ENCODE measurements around the gene VMO1. TPM values are rescaled to one million over a fixed set of nuclear protein-coding genes. Genes with fewer than 3 reads are reported as not detected.

Gene VMO1
- total RNA-seq, 1 experiment from 2014 or later: 0.54 TPM

DNA sequence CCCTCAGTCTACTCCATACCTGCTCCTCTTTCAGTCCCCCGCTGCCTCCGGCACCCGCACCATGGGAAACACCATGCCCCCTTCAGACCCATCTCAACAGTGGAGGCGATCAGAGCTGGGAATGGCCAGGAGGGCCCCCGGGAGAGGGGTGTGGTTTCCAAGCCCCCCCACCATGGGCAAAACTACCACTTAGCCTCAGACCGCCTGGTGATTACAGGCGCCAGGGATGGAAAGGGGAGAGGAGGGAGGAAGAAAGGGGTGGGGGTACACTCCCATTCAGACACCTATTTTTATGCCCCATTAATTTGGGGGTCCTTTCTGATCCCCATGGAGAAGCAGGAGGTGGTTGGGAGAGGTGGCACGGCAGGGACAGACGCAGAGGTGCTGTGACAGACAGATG is 16.1 kb upstream of the VMO1 start, which contains the start of gene C17orf114:
TSS of gene C17orf114 (minus strand) at position 101 of the 400 bp plus-strand sequence.
- H3K27me3 ChIP-seq (replicated peaks; ENCODE audit: control insufficient read depth, insufficient read depth, low read length): no peaks in the 10 kb centered on the region
- H3K4me1 ChIP-seq: no peaks in the 10 kb centered on the region
- H3K4me3 ChIP-seq (ENCODE audit: low read depth, low read length): no peak within 1 kb of the TSS
- CTCF ChIA-PET: no interaction called here
- no peak for DNase-seq
- Mint-ChIP-seq H3K9me3 (ENCODE audit: unreplicated experiment) (no peaks in the 10 kb centered on the region), H3K4me3 (ENCODE audit: unreplicated experiment) (no peak within 1 kb of the TSS), H3K4me1 (ENCODE audit: low read depth, unreplicated experiment) (no peaks in the 10 kb centered on the region), H3K27ac (ENCODE audit: unreplicated experiment) (no peak within 1 kb of the TSS), H3K36me3 (ENCODE audit: insufficient read depth, unreplicated experiment) (peaks cover 9% of the 10 kb centered on the region), H3K27me3 (ENCODE audit: insufficient read depth, unreplicated experiment) (no peaks in the 10 kb centered on the region)
- no peaks in the 10 kb centered on the region for H3K9me3 ChIP-seq
- H3K36me3 ChIP-seq (ENCODE audit: control insufficient read depth, insufficient read depth, low read length): no peaks in the 10 kb centered on the region
- TF ChIP-seq, protein P1, sequence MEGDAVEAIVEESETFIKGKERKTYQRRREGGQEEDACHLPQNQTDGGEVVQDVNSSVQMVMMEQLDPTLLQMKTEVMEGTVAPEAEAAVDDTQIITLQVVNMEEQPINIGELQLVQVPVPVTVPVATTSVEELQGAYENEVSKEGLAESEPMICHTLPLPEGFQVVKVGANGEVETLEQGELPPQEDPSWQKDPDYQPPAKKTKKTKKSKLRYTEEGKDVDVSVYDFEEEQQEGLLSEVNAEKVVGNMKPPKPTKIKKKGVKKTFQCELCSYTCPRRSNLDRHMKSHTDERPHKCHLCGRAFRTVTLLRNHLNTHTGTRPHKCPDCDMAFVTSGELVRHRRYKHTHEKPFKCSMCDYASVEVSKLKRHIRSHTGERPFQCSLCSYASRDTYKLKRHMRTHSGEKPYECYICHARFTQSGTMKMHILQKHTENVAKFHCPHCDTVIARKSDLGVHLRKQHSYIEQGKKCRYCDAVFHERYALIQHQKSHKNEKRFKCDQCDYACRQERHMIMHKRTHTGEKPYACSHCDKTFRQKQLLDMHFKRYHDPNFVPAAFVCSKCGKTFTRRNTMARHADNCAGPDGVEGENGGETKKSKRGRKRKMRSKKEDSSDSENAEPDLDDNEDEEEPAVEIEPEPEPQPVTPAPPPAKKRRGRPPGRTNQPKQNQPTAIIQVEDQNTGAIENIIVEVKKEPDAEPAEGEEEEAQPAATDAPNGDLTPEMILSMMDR (IDR thresholded peaks at IDR 0.05; ENCODE audit: insufficient read depth in 1 of 2, low read depth in 1 of 2, low read length in 1 of 2, severe bottlenecking in 1 of 2, unreplicated experiment in 1 of 2): no peak
- intact Hi-C loops (cut with micrococcal nuclease; ENCODE audit: unreplicated experiment): no loop called here
- POLR2A ChIA-PET: no interaction called here
- no TSS peak for BruUV-seq (replicated peaks)

DNA sequence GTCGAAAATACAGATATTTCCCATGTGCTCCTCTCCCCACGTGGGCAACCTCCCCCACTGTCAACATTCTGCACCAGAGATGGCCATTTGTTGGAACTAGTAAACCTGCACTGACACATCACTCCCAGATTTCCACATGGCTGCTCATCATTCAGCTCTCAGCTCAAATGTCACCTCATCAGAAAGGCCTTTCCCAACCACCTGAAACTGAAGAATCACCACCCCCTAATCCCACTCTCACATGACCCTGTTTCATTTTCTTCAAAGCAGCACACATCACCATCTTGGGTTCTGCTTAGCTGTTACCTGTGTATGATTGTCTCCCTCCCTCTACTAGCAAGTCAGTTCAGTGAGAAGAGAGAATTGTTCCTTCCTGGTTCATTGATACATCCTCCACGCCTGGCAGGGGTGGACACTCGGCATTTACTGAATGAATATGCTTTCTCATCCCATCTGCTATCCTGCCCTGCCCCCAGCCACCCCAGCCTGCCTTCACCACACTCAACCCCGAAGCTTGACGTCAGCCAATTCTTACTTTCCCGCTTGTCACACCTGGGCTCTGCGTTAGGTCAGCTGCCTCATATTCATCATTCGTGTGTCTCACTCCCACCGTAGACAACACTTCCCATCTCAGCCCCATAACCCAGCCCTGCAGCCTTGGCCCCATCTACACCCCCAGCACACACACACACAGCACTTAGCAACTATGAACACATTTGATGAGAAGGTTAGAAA is 14.5 kb upstream of the VMO1 start:
- CTCF ChIA-PET: no interaction called here
- POLR2A ChIA-PET: no interaction called here

DNA sequence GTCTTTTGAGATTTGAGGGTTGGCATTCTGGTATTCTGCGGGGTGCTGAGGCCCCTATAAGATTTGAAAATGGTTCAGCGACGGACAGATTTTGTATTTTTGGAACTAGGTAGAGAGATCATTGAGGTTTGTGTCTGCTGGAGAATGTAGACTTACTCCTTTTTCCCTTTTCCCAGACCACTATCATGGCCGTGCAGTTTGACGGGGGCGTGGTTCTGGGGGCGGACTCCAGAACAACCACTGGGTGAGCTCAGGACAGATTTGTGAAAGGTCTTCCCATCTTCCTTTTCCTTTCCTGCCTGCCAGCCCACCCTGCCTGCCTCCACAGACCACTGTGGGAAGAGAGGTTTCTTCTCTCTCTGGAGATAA is 10.4 kb upstream of the VMO1 start:
- H3K27me3 ChIP-seq (replicated peaks; ENCODE audit: control insufficient read depth, insufficient read depth, low read length): no peaks in the 10 kb centered on the region

More for the DNA sequence above, 14.5 kb upstream of the VMO1 start:
- no peaks in the 10 kb centered on the region for H3K9me3 ChIP-seq
- Mint-ChIP-seq H3K4me1 (ENCODE audit: low read depth, unreplicated experiment) (peaks cover 7% of the 10 kb centered on the region), H3K27me3 (ENCODE audit: insufficient read depth, unreplicated experiment) (no peaks in the 10 kb centered on the region), H3K27ac (ENCODE audit: unreplicated experiment) (no peak overlapping the region), H3K9me3 (ENCODE audit: unreplicated experiment) (no peaks in the 10 kb centered on the region), H3K4me3 (ENCODE audit: unreplicated experiment) (no peak overlapping the region), H3K36me3 (ENCODE audit: insufficient read depth, unreplicated experiment) (peaks cover 15% of the 10 kb centered on the region)
- no peaks in the 10 kb centered on the region for H3K27me3 ChIP-seq (replicated peaks; ENCODE audit: control insufficient read depth, insufficient read depth, low read length)
- H3K4me1 ChIP-seq: no peaks in the 10 kb centered on the region
- DNase-seq: no peak
- no peaks in the 10 kb centered on the region for H3K36me3 ChIP-seq (ENCODE audit: control insufficient read depth, insufficient read depth, low read length)
- TF ChIP-seq, protein P1 (IDR thresholded peaks at IDR 0.05; ENCODE audit: insufficient read depth in 1 of 2, low read depth in 1 of 2, low read length in 1 of 2, severe bottlenecking in 1 of 2, unreplicated experiment in 1 of 2): no peak
- no TSS peak for BruUV-seq (replicated peaks)
- intact Hi-C loops (cut with micrococcal nuclease; ENCODE audit: unreplicated experiment): no loop called here
- no peak overlapping the region for H3K4me3 ChIP-seq (ENCODE audit: low read depth, low read length)

More for the DNA sequence above, 10.4 kb upstream of the VMO1 start:
- BruUV-seq (replicated peaks): no TSS peak
- DNase-seq: peak in 1 of 2 experiments; percentile 49
- TF ChIP-seq, protein P1 (IDR thresholded peaks at IDR 0.05; ENCODE audit: insufficient read depth in 1 of 2, low read depth in 1 of 2, low read length in 1 of 2, severe bottlenecking in 1 of 2, unreplicated experiment in 1 of 2): no peak
- Mint-ChIP-seq H3K27me3 (ENCODE audit: insufficient read depth, unreplicated experiment) (no peaks in the 10 kb centered on the region), H3K27ac (ENCODE audit: unreplicated experiment) (peak overlapping the region; percentile 95), H3K4me3 (ENCODE audit: unreplicated experiment) (peak overlapping the region; percentile 98), H3K36me3 (ENCODE audit: insufficient read depth, unreplicated experiment) (peaks cover 16% of the 10 kb centered on the region), H3K9me3 (ENCODE audit: unreplicated experiment) (no peaks in the 10 kb centered on the region), H3K4me1 (ENCODE audit: low read depth, unreplicated experiment) (peaks cover 7% of the 10 kb centered on the region)
- Histone ChIP-seq H3K36me3 (ENCODE audit: control insufficient read depth, insufficient read depth, low read length) (no peaks in the 10 kb centered on the region), H3K4me1 (no peaks in the 10 kb centered on the region), H3K4me3 (ENCODE audit: low read depth, low read length) (peak overlapping the region; percentile 82), H3K9me3 (no peaks in the 10 kb centered on the region)
- ChIA-PET POLR2A (interaction anchor here (0.6 to 1.7 kb wide), 4 partner anchors 10 to 86 kb away, joined by 3 to 10 read pairs (median 4); partner anchors contain the start of genes ARRB2 and PLD2), CTCF (interaction anchor here (0.6 to 1.1 kb wide), 4 partner anchors 14 to 245 kb away, joined by 3 to 4 read pairs (median 3); no protein-coding TSS in a partner anchor)
- intact Hi-C loops (cut with micrococcal nuclease; ENCODE audit: unreplicated experiment): loop anchor here (1.0 kb wide), 1 partner anchor 93 kb away; no protein-coding TSS in a partner anchor
